Erythroblast (primary cell): ENCODE measurements around the gene ERBB4.

Experiments
- DNase-seq, 2 experiments: peaks; one replicate each; lab custom pipeline; 2025; lab: John Stamatoyannopoulos, UW
- GATA1 ChIP-seq: IDR thresholded peaks from 2 replicates; pipeline ENCODE4 v1.6.1; 2011; ENCODE audit warnings: low read depth, mild to moderate bottlenecking, control low read depth, low read length, moderate library complexity
- POLR2A ChIP-seq: IDR thresholded peaks from 2 replicates; pipeline ENCODE4 v1.6.1; 2011; ENCODE audit warnings: mild to moderate bottlenecking, low read length

The ERBB4 gene

GRCh38 chr2:211845338-211846035 is 693.1 kb downstream of the ERBB4 start:
- no peak for DNase-seq
- TF ChIP-seq GATA1 (no peak), POLR2A (no peak)

- TF ChIP-seq GATA1 (no peak), POLR2A (no peak)
- no peak for DNase-seq
These were observed 700.9 kb downstream of the ERBB4 start for GRCh38 chr2:211837706-211838105.

GRCh38 chr2:211837206-211837605 is 701.4 kb downstream of the ERBB4 start:
- DNase-seq = no peak
- TF ChIP-seq POLR2A (no peak), GATA1 (no peak)

GRCh38 chr2:211836409-211836808 is 702.2 kb downstream of the ERBB4 start:
- TF ChIP-seq GATA1 (no peak), POLR2A (no peak)
- DNase-seq = no peak

- TF ChIP-seq POLR2A = no peak
- TF ChIP-seq GATA1 = no peak
- no peak for DNase-seq
These were observed 702.9 kb downstream of the ERBB4 start for GRCh38 chr2:211835695-211836094.

GRCh38 chr2:211833582-211834279 is 704.9 kb downstream of the ERBB4 start:
- DNase-seq = no peak
- TF ChIP-seq POLR2A = no peak
- no peak for TF ChIP-seq GATA1

GRCh38 chr2:211829725-211830124 is 708.9 kb downstream of the ERBB4 start:
- TF ChIP-seq GATA1 (no peak), POLR2A (no peak)
- DNase-seq = no peak

GRCh38 chr2:211823886-211824479 is 714.6 kb downstream of the ERBB4 start:
- TF ChIP-seq GATA1 (no peak), POLR2A (no peak)

GRCh38 chr2:211822686-211823335 is 715.8 kb downstream of the ERBB4 start:
- no peak for DNase-seq
- TF ChIP-seq POLR2A (no peak), GATA1 (no peak)

More at GRCh38 chr2:211823886-211824479, 714.6 kb downstream of the ERBB4 start:
- DNase-seq = no peak

GRCh38 chr2:211816754-211817153 is 721.8 kb downstream of the ERBB4 start:
- no peak for TF ChIP-seq POLR2A
- TF ChIP-seq GATA1 = no peak
- DNase-seq = no peak

GRCh38 chr2:211812587-211812986 is 726.0 kb downstream of the ERBB4 start:
- no peak for DNase-seq
- TF ChIP-seq GATA1 (no peak), POLR2A (no peak)

- TF ChIP-seq POLR2A (no peak), GATA1 (no peak)
- no peak for DNase-seq
These were observed 735.9 kb downstream of the ERBB4 start for GRCh38 chr2:211802666-211803065.

- DNase-seq = no peak
- no peak for TF ChIP-seq POLR2A
- TF ChIP-seq GATA1 = no peak
These were observed 738.6 kb downstream of the ERBB4 start for GRCh38 chr2:211800001-211800400.

- DNase-seq = no peak
- TF ChIP-seq POLR2A (no peak), GATA1 (no peak)
These were observed 739.7 kb downstream of the ERBB4 start for GRCh38 chr2:211798868-211799267.
